H1 (cell line): Measurements from ENCODE around the gene ZNF385B. TPM values are rescaled to one million over a fixed set of nuclear protein-coding genes. Genes with fewer than 3 reads are reported as not detected.

Experiments used
- CTCF ChIA-PET: fragments of 300-600 bp; sonication (Branson Sonifier 250); formaldehyde crosslinking; loops from one replicate; lab custom pipeline; 2021; ENCODE audit not compliant: partially characterized antibody; lab: Charles Lee
- POLR2A ChIA-PET: fragments of 300-600 bp; sonication (Branson Sonifier 250); formaldehyde crosslinking; loops from one replicate; lab custom pipeline; 2021; ENCODE audit warnings: inconsistent platforms; ENCODE audit not compliant: partially characterized antibody; lab: Charles Lee
- DNase-seq, 2 experiments: peaks; one replicate each; pipeline versions ENCODE4 v3.0.0 to v3.0.0-alpha.2; 2010 to 2022; ENCODE audit warnings: low spot score in 2 of 2, low read depth in 1 of 2, mixed read lengths in 1 of 2
- FAIRE-seq: peaks from 2 replicates; lab custom pipeline; 2011; peaks lifted over from hg19 to GRCh38; lab: Jason Lieb, UNC
- H2AFZ ChIP-seq: 2 replicates; pipeline ENCODE4 v1.8.1; 2012; ENCODE audit warnings: low read length, inconsistent platforms
- H2AK5ac ChIP-seq: 2 replicates; pipeline ENCODE4 v1.6.1; 2013; ENCODE audit warnings: low read depth, low read length
- H2BK120ac ChIP-seq: replicated peaks from 2 replicates; pipeline ENCODE3; 2013; ENCODE audit warnings: low read depth, low read length, inconsistent platforms
- H2BK12ac ChIP-seq: 2 replicates; pipeline ENCODE4 v1.6.1; 2013; ENCODE audit warnings: low read depth, low read length
- H2BK15ac ChIP-seq: 2 replicates; pipeline ENCODE4 v1.6.1; 2013; ENCODE audit warnings: low read length
- H2BK20ac ChIP-seq: 2 replicates; pipeline ENCODE4 v1.6.1; 2013; ENCODE audit warnings: low read length
- H2BK5ac ChIP-seq: 2 replicates; pipeline ENCODE4 v1.6.1; 2013; ENCODE audit warnings: low read depth, low read length
- H3K14ac ChIP-seq: 2 replicates; pipeline ENCODE4 v1.6.1; 2013; ENCODE audit warnings: inconsistent platforms; ENCODE audit not compliant: insufficient read length
- H3K18ac ChIP-seq: 2 replicates; pipeline ENCODE4 v1.6.1; 2013; ENCODE audit warnings: low read length; ENCODE audit errors: extremely low read depth
- H3K23ac ChIP-seq: 2 replicates; pipeline ENCODE4 v1.6.1; 2013; ENCODE audit warnings: inconsistent platforms; ENCODE audit not compliant: insufficient read length
- H3K23me2 ChIP-seq: 2 replicates; pipeline ENCODE4 v1.6.1; 2013; ENCODE audit warnings: low read depth, low read length
- H3K27ac ChIP-seq: 2 replicates; pipeline ENCODE4 v1.6.1; 2011; ENCODE audit warnings: low read depth, low read length, inconsistent platforms
- H3K27me3 ChIP-seq, 4 experiments: replicated peaks in 1 of 4; 1 replicate in 1 of 4; 2 replicates in 3 of 4; pipeline versions ENCODE4 v1.6.1 to v1.8.1; 2011 to 2013; ENCODE audit warnings: low read length in 3 of 4, mild to moderate bottlenecking in 3 of 4, inconsistent platforms in 2 of 4, mixed read lengths in 2 of 4, moderate library complexity in 1 of 4; ENCODE audit not compliant: control insufficient read depth in 3 of 4, insufficient read depth in 3 of 4; ENCODE audit errors: extremely low read depth in 1 of 4
- H3K36me3 ChIP-seq, 4 experiments: 2 replicates each; pipeline versions ENCODE4 v1.6.1 to v1.8.1; 2011 to 2013; ENCODE audit warnings: mild to moderate bottlenecking in 4 of 4, low read length in 3 of 4, moderate library complexity in 2 of 4, control low read depth in 1 of 4, inconsistent platforms in 1 of 4; ENCODE audit not compliant: insufficient read depth in 4 of 4, control insufficient read depth in 2 of 4
- H3K4ac ChIP-seq: replicated peaks from 2 replicates; pipeline ENCODE3; 2013; ENCODE audit warnings: low read length, low read depth, mixed read lengths, inconsistent platforms; ENCODE audit not compliant: insufficient read length
- H3K4me1 ChIP-seq, 4 experiments: replicated peaks in 1 of 4; 1 replicate in 1 of 4; 2 replicates in 3 of 4; pipeline versions ENCODE4 v1.6.1 to v1.8.1; 2011 to 2013; ENCODE audit warnings: low read length in 3 of 4, inconsistent platforms in 2 of 4, mixed read lengths in 1 of 4; ENCODE audit not compliant: insufficient read depth in 4 of 4, control insufficient read depth in 3 of 4
- H3K4me2 ChIP-seq, 2 experiments: 2 replicates each; pipeline versions ENCODE4 v1.6.1 to v1.8.1; 2011 to 2013; ENCODE audit warnings: low read depth in 2 of 2, low read length in 2 of 2, control low read depth in 1 of 2, inconsistent platforms in 1 of 2, mild to moderate bottlenecking in 1 of 2; ENCODE audit not compliant: insufficient read depth in 1 of 2
- H3K4me3 ChIP-seq, 4 experiments: fragments of 200-600, 300-600 bp in 1 of 4; sonication (generic), shearing (Covaris generic), sonication (Bioruptor Twin) in 1 of 4; 2 replicates each; pipeline versions ENCODE4 v1.5.1 to v1.8.1; 2011 to 2016; ENCODE audit warnings: low read length in 4 of 4, low read depth in 3 of 4, control low read depth in 2 of 4, inconsistent platforms in 2 of 4, mild to moderate bottlenecking in 2 of 4, mixed read lengths in 1 of 4, moderate library complexity in 1 of 4; ENCODE audit not compliant: insufficient read depth in 2 of 4; ENCODE audit errors: extremely low read depth in 1 of 4
- H3K56ac ChIP-seq: replicated peaks from 2 replicates; pipeline ENCODE3; 2013; ENCODE audit warnings: low read depth, mild to moderate bottlenecking, mixed read lengths, low read length, inconsistent platforms; ENCODE audit not compliant: insufficient read length
- H3K79me1 ChIP-seq: 2 replicates; pipeline ENCODE4 v1.6.1; 2013; ENCODE audit warnings: low read depth, low read length, control low read depth
- H3K79me2 ChIP-seq, 2 experiments: 2 replicates each; pipeline versions ENCODE4 v1.6.1 to v1.8.1; 2012 to 2013; ENCODE audit warnings: low read length in 2 of 2, mild to moderate bottlenecking in 2 of 2, inconsistent platforms in 1 of 2; ENCODE audit not compliant: insufficient read depth in 2 of 2, control insufficient read depth in 1 of 2
- H3K9ac ChIP-seq, 4 experiments: replicated peaks in 1 of 4; 1 replicate in 1 of 4; 2 replicates in 3 of 4; pipeline versions ENCODE4 v1.6.1 to v1.8.1; 2011 to 2013; ENCODE audit warnings: low read depth in 3 of 4, low read length in 3 of 4, control low read depth in 2 of 4, mild to moderate bottlenecking in 2 of 4, moderate library complexity in 2 of 4, inconsistent platforms in 1 of 4; ENCODE audit errors: extremely low read depth in 1 of 4
- H3K9me3 ChIP-seq, 2 experiments: 2 replicates each; pipeline versions ENCODE4 v1.6.1 to v1.8.1; 2012 to 2013; ENCODE audit warnings: mild to moderate bottlenecking in 2 of 2, moderate library complexity in 2 of 2, control low read depth in 1 of 2, inconsistent platforms in 1 of 2, low read depth in 1 of 2, low read length in 1 of 2, mixed read lengths in 1 of 2; ENCODE audit not compliant: insufficient read depth in 2 of 2
- H4K20me1 ChIP-seq, 2 experiments: replicated peaks in 1 of 2; 2 replicates each; pipeline versions ENCODE3 to v1.8.1; 2011 to 2013; ENCODE audit warnings: inconsistent platforms in 2 of 2, low read length in 2 of 2, mild to moderate bottlenecking in 1 of 2; ENCODE audit not compliant: insufficient read depth in 2 of 2, control insufficient read depth in 1 of 2
- H4K5ac ChIP-seq: 2 replicates; pipeline ENCODE4 v1.6.1; 2013; ENCODE audit warnings: low read length, low read depth, mixed read lengths, inconsistent platforms; ENCODE audit not compliant: insufficient read length
- H4K8ac ChIP-seq: 2 replicates; pipeline ENCODE4 v1.8.0; 2013; ENCODE audit warnings: mild to moderate bottlenecking, moderate library complexity, low read length, inconsistent platforms; ENCODE audit not compliant: insufficient read depth; ENCODE audit errors: extremely low read depth
- H4K91ac ChIP-seq: replicated peaks from 2 replicates; pipeline ENCODE3; 2013; ENCODE audit warnings: low read length, mixed read lengths, inconsistent platforms; ENCODE audit not compliant: insufficient read length
- CBX8 ChIP-seq: fragments of 300-800, 300-1000 bp; sonication (generic); IDR thresholded peaks from 2 replicates; pipeline ENCODE4 v1.7.1; 2016; ENCODE audit warnings: low read depth, low read length, borderline replicate concordance
- CHD2 ChIP-seq: IDR thresholded peaks from 2 replicates; pipeline ENCODE4 v1.6.1; 2012; ENCODE audit warnings: low read length, improper control_type of control experiment
- E2F6 ChIP-seq: IDR thresholded peaks from 2 replicates; pipeline ENCODE4 v1.6.1; 2012; ENCODE audit warnings: inconsistent platforms
- KDM4A ChIP-seq: IDR thresholded peaks from one replicate; pipeline ENCODE4 v1.7.1; 2012; ENCODE audit warnings: low read depth, mild to moderate bottlenecking, moderate library complexity, low read length, inconsistent platforms; ENCODE audit not compliant: severe bottlenecking
- MAX ChIP-seq: IDR thresholded peaks from 2 replicates; pipeline ENCODE4 v1.6.1; 2012; ENCODE audit warnings: inconsistent platforms
- PHF8 ChIP-seq: fragments of 200-600 bp; sonication (generic); conservative IDR thresholded peaks from 2 replicates; pipeline ENCODE4 v1.7.1; 2012; ENCODE audit warnings: low read depth, mild to moderate bottlenecking, inconsistent platforms, low read length, moderate library complexity
- RXRA ChIP-seq: IDR thresholded peaks from 2 replicates; pipeline ENCODE4 v1.6.1; 2011; ENCODE audit warnings: low read depth, mild to moderate bottlenecking, low read length, moderate library complexity; ENCODE audit not compliant: insufficient read depth
- ZNF274 ChIP-seq: IDR thresholded peaks from 2 replicates; pipeline ENCODE4 v1.7.0; 2012; ENCODE audit warnings: low read length, borderline replicate concordance; ENCODE audit errors: extremely low read depth
- WGBS, 2 experiments: shearing (Covaris generic) in 1 of 2; methylation state at CpG; one replicate each; pipeline versions ENCODE4 v1.1.6 to v1.1.7; 2013 to 2015; ENCODE audit warnings: low lambda C conversion rate in 2 of 2, mixed read lengths in 2 of 2, inconsistent platforms in 1 of 2, low coverage in 1 of 2, missing lambda C conversion rate in 1 of 2; ENCODE audit not compliant: insufficient replicate concordance in 2 of 2, insufficient coverage in 1 of 2, insufficient read length in 1 of 2; ENCODE audit errors: extremely low coverage in 1 of 2, missing lambda C conversion rate in 1 of 2; 5-methylcytosine and 5-hydroxymethylcytosine counted together
- polyA plus RNA-seq, 7 experiments: library from polyadenylated mRNA; depleted of rRNA in 3 of 7; stranded (reverse) in 5 of 7; unstranded in 2 of 7; fragments of >200 nt in 5 of 7; fragments of 200-250 nt in 2 of 7; gene quantifications; 1 replicate in 5 of 7; 2 replicates in 1 of 7; 4 replicates in 1 of 7; pipeline versions ENCODE4 v1.2.1 to v1.2.3, GENCODE V29; 2011 to 2013; ENCODE audit warnings: missing spikeins in 2 of 7, mixed read lengths in 2 of 7
- total RNA-seq: library from RNA; stranded (reverse); fragmentation: NEBNext Ultra II Directional; extraction: Animal tissue kit (Norgen Biotek cat#: 25700); gene quantifications from 2 replicates; pipeline ENCODE4 v1.2.1, GENCODE V29; 2021

Gene ZNF385B
- total and polyA plus RNA-seq, 2 of the 8 experiments (the other 6 are each of a cell fraction or from before 2014, with no cell fraction given): 1.1 to 3.7 TPM

DNA sequence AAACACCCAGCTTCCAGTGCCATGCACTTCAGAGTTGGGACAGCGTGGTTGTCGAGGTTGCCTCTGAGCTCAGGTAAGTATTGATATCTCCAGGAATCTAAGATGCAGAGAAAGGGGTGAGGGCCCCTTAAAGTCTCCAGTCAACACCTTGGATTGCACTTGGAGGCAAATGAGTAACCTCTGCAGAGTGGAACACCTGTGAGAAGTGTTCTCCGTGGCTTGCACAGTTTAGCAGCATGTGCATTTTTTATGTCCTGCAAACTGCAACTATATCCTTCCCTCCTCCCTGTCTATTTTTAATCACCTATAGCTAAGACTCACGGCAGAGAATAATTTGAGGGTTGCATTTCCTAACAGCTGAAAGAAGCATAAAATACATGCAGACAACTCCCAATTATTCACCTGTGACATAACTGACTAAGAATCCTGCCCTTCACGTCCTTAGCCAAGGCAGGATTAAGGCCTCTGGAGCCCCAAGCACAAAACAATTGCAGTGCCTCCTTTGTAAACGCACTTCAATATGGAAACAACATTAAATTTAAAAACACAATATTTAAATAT lies 1.6 kb upstream of the ZNF385B start:
- Histone ChIP-seq H3K14ac (no peak overlapping the region), H3K79me2 (no peaks in the 10 kb centered on the region), H2BK120ac (no peak overlapping the region), H3K4me3 (no peak overlapping the region), H3K27ac (no peak overlapping the region), H3K9ac (no peak overlapping the region), H3K9me3 (no peaks in the 10 kb centered on the region), H2AFZ (no peak overlapping the region), H3K4me2 (no peak overlapping the region), H3K56ac (no peak overlapping the region), H3K4ac (no peak overlapping the region), H4K20me1 (no peaks in the 10 kb centered on the region), H4K91ac (no peak overlapping the region), H2BK15ac (no peak overlapping the region), H2AK5ac (no peak overlapping the region), H3K4me1 (peaks cover 0 to 7% (median under 1%) of the 10 kb centered on the region in 4 experiments; a peak in 5 of 7 replicates), H2BK20ac (no peak overlapping the region), H3K23ac (no peak overlapping the region), H3K23me2 (peaks cover 5% of the 10 kb centered on the region; the same call in 1 of the 2 replicates), H3K79me1 (no peaks in the 10 kb centered on the region), H3K36me3 (no peaks in the 10 kb centered on the region), H3K27me3 (peaks cover 6 to 37% (median 18%) of the 10 kb centered on the region in 4 experiments), H4K8ac (no peak overlapping the region), H2BK5ac (no peak overlapping the region), H4K5ac (no peak overlapping the region), H2BK12ac (no peak overlapping the region), H3K18ac (no peak overlapping the region)
- DNase-seq: no peak
- POLR2A ChIA-PET: interaction anchor here (1.2 kb wide), 1 partner anchor 22 kb away, joined by 3 read pairs; no protein-coding TSS in a partner anchor
- CTCF ChIA-PET: interaction anchor here (1.0 to 1.6 kb wide), 7 partner anchors 16 to 61 kb away, joined by 3 to 4 read pairs (median 3); no protein-coding TSS in a partner anchor
- FAIRE-seq: peak; percentile 36
- no peak for TF ChIP-seq KDM4A
- no peak for TF ChIP-seq CHD2
- TF ChIP-seq ZNF274: no peak
- TF ChIP-seq PHF8: no peak
- TF ChIP-seq MAX: no peak
- no peak for TF ChIP-seq CBX8
- TF ChIP-seq RXRA: no peak
- no peak for TF ChIP-seq E2F6
- WGBS, 2 experiments: 76% methylated on average over 6 of the region's 6 CpGs; no CpG with 5 or more reads in 1 of the 2 experiments
